GM12878 (cell line): Measurements from ENCODE around the gene TMC4. TPM values are rescaled to one million over a fixed set of nuclear protein-coding genes. Genes with fewer than 3 reads are reported as not detected.

ENCODE experiments used
- ATF7 ChIP-seq: fragments of 450-650 bp; IDR thresholded peaks from 2 replicates; pipeline ENCODE4 v1.6.1; 2016; ENCODE audit warnings: low read depth, mild to moderate bottlenecking
- DPF2 ChIP-seq: fragments of 450-650 bp; IDR thresholded peaks from 2 replicates; pipeline ENCODE4 v1.6.1; 2017; ENCODE audit warnings: mild to moderate bottlenecking
- EP300 ChIP-seq, 2 experiments: fragments of 150-350 bp in 1 of 2; IDR thresholded peaks; 2 replicates each; pipeline ENCODE4 v1.6.1; 2011 to 2012; ENCODE audit warnings: low read depth in 2 of 2, low read length in 2 of 2, borderline replicate concordance in 1 of 2, improper control_type of control experiment in 1 of 2, inconsistent platforms in 1 of 2; ENCODE audit not compliant: control insufficient read depth in 1 of 2
- ETV6 ChIP-seq, 2 experiments: fragments of 450-650 bp in 1 of 2; IDR thresholded peaks in 1 of 2; conservative IDR thresholded peaks in 1 of 2; 2 replicates each; pipeline ENCODE4 v1.6.1; 2014; ENCODE audit warnings: antibody characterized with exemption in 1 of 2, borderline replicate concordance in 1 of 2, low read depth in 1 of 2, mild to moderate bottlenecking in 1 of 2, moderate library complexity in 1 of 2
- FOXM1 ChIP-seq: IDR thresholded peaks from 2 replicates; pipeline ENCODE4 v1.6.1; 2012; ENCODE audit warnings: low read depth, mild to moderate bottlenecking, inconsistent platforms, low read length, moderate library complexity
- MYB ChIP-seq: fragments of 150-350 bp; IDR thresholded peaks from 2 replicates; pipeline ENCODE4 v1.6.1; 2014; ENCODE audit warnings: mild to moderate bottlenecking, low read depth, low read length, borderline replicate concordance
- RBBP5 ChIP-seq: fragments of 200-600 bp; sonication (generic); conservative IDR thresholded peaks from 2 replicates; pipeline ENCODE4 v1.6.1; 2016
- RUNX3 ChIP-seq: IDR thresholded peaks from 2 replicates; pipeline ENCODE4 v1.6.1; 2012; ENCODE audit warnings: low read length, inconsistent platforms
- SIN3A ChIP-seq: IDR thresholded peaks from 2 replicates; pipeline ENCODE4 v1.6.1; 2012; ENCODE audit warnings: low read depth, low read length, improper control_type of control experiment
- SMAD5 ChIP-seq: IDR thresholded peaks from 2 replicates; pipeline ENCODE4 v1.6.1; 2016; ENCODE audit warnings: antibody characterized with exemption, low read depth
- SP1 ChIP-seq: IDR thresholded peaks from one replicate; pipeline ENCODE4 v1.6.1; 2011; ENCODE audit warnings: low read depth, low read length
- TAF1 ChIP-seq: IDR thresholded peaks from 2 replicates; pipeline ENCODE4 v1.6.1; 2011; ENCODE audit warnings: mild to moderate bottlenecking, low read depth, low read length, borderline replicate concordance
- YY1 ChIP-seq: IDR thresholded peaks from 2 replicates; pipeline ENCODE4 v1.6.1; 2011; ENCODE audit warnings: low read depth, mild to moderate bottlenecking, low read length
- ZNF217 ChIP-seq: fragments of 450-650 bp; IDR thresholded peaks from 2 replicates; pipeline ENCODE4 v1.6.1; 2017; ENCODE audit warnings: antibody characterized with exemption, mild to moderate bottlenecking
- ZSCAN29 ChIP-seq: fragments of 450-650 bp; IDR thresholded peaks from 2 replicates; pipeline ENCODE4 v1.6.1; 2017; ENCODE audit warnings: mild to moderate bottlenecking, moderate library complexity
- ZZZ3 ChIP-seq: IDR thresholded peaks from 2 replicates; pipeline ENCODE4 v1.6.1; 2011; ENCODE audit warnings: low read depth; ENCODE audit not compliant: control insufficient read depth, insufficient read length
- polyA plus RNA-seq, 11 experiments: library from polyadenylated mRNA; depleted of rRNA in 4 of 11; unstranded in 6 of 11; stranded (reverse) in 5 of 11; fragments of >200 nt; fragmentation: Nextera tagmentation in 4 of 11; fragmentation: Illumina TruSeq in 1 of 11; extraction: Ambion mirVana in 4 of 11; extraction: Trizol in 1 of 11; gene quantifications; 1 replicate in 1 of 11; 2 replicates in 10 of 11; pipeline versions ENCODE4 v1.2.1 to v1.2.3, GENCODE V29; 2011 to 2016; ENCODE audit warnings: inconsistent platforms in 2 of 11, missing spikeins in 2 of 11, low read depth in 1 of 11
- total RNA-seq, 4 experiments: library from RNA; depleted of rRNA in 3 of 4; stranded (reverse); fragments of >200 nt in 3 of 4; fragmentation: Illumina TruSeq in 1 of 4; extraction: Trizol in 1 of 4; gene quantifications; 2 replicates each; pipeline versions ENCODE4 v1.2.1 to v1.2.3, GENCODE V29; 2013 to 2021
- TF ChIP-seq, protein P1 (sequence below): IDR thresholded peaks from 2 replicates; pipeline ENCODE4 v1.6.1; 2012; ENCODE audit warnings: low read depth, low read length, improper control_type of control experiment
- TF ChIP-seq, protein P2 (sequence below): fragments of 450-650 bp; IDR thresholded peaks from 2 replicates; pipeline ENCODE4 v1.6.1; 2018; ENCODE audit warnings: borderline replicate concordance, mild to moderate bottlenecking; ENCODE audit not compliant: partially characterized antibody
- TF ChIP-seq, protein P3 (sequence below): fragments of 450-650 bp; IDR thresholded peaks from 2 replicates; pipeline ENCODE4 v1.6.1; 2018; ENCODE audit warnings: mild to moderate bottlenecking, low read depth, moderate library complexity; ENCODE audit not compliant: partially characterized antibody
- TF ChIP-seq, protein P4 (sequence below): fragments of 150-350 bp; IDR thresholded peaks from 2 replicates; pipeline ENCODE4 v1.6.1; 2014; ENCODE audit warnings: mild to moderate bottlenecking, low read depth, low read length

The TMC4 gene
- total and polyA plus RNA-seq, 10 of the 15 experiments (the other 5 are each of a cell fraction or from before 2014, with no cell fraction given), result 0.33 to 0.83 (median 0.74) TPM; not detected in 7

DNA sequence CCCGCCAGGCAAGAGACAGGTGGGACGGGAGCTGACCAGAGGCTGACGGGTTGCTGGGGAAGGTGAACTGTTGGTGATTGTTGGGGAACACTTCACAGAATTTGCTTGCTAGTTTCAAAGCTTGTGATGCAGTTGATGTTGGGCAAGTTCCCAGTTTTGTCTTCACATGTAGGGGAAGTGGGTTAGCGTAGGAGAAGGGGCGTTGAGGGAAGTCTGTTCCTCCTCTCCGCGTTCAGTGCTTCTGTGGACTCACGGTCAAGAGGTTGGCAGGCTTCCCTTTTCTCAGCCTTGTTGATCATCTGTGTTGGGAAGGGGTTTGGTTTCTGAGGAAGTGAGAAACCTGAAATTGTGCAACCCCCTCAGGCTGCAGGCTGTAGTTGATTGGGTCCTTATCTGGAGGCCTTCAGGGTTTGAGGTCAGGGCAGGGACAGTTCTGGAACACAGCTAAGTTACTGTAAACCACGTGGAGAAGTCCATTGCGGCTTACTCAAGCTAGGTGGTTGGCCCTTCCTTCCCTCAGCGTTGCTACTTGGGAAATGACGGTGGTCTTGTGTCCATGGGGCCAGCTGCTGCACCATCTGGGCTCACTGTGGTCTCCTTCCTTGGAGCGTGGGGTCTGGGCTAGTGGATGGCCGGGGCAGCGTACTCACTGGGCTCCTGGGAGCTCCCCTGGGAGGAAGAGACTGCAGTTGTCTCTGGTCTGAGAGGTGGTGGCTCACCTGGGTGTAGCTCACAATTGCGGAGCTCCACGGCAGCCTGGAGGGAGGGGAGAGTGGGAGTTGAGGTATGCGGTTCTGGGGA is 35.2 kb upstream of the TMC4 start (continued):
- TF ChIP-seq ZSCAN29, result no peak
- TF ChIP-seq RUNX3, result peak; percentile 93
- TF ChIP-seq ATF7, result peak; percentile 50; the same call in 1 of the 2 replicates
- peak; percentile 29; the same call in 1 of the 2 replicates for TF ChIP-seq SIN3A
- TF ChIP-seq DPF2, result peak; percentile 78
- TF ChIP-seq ETV6 (conservative IDR thresholded peaks at IDR 0.05 in 1 of 2, IDR thresholded peaks at IDR 0.05 in 1 of 2; ENCODE audit: borderline replicate concordance in 1 of 2, low read depth in 1 of 2), result peak in 1 of 2 experiments; percentile 64; a peak in 2 of 4 replicates
- TF ChIP-seq, protein P1, sequence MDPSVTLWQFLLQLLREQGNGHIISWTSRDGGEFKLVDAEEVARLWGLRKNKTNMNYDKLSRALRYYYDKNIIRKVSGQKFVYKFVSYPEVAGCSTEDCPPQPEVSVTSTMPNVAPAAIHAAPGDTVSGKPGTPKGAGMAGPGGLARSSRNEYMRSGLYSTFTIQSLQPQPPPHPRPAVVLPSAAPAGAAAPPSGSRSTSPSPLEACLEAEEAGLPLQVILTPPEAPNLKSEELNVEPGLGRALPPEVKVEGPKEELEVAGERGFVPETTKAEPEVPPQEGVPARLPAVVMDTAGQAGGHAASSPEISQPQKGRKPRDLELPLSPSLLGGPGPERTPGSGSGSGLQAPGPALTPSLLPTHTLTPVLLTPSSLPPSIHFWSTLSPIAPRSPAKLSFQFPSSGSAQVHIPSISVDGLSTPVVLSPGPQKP, result no peak
- no peak for TF ChIP-seq ZZZ3
- peak; percentile 78 for TF ChIP-seq FOXM1
- TF ChIP-seq, protein P2, sequence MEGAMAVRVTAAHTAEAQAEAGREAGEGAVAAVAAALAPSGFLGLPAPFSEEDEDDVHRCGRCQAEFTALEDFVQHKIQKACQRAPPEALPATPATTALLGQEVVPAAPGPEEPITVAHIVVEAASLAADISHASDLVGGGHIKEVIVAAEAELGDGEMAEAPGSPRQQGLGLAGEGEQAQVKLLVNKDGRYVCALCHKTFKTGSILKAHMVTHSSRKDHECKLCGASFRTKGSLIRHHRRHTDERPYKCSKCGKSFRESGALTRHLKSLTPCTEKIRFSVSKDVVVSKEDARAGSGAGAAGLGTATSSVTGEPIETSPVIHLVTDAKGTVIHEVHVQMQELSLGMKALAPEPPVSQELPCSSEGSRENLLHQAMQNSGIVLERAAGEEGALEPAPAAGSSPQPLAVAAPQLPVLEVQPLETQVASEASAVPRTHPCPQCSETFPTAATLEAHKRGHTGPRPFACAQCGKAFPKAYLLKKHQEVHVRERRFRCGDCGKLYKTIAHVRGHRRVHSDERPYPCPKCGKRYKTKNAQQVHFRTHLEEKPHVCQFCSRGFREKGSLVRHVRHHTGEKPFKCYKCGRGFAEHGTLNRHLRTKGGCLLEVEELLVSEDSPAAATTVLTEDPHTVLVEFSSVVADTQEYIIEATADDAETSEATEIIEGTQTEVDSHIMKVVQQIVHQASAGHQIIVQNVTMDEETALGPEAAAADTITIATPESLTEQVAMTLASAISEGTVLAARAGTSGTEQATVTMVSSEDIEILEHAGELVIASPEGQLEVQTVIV, result no peak
- peak; percentile 28 for TF ChIP-seq SP1
- no peak for TF ChIP-seq ZNF217
- TF ChIP-seq YY1, result no peak
- no peak for TF ChIP-seq RBBP5
- TF ChIP-seq SMAD5, result peak; percentile 67; the same call in 1 of the 2 replicates
- TF ChIP-seq, protein P3, sequence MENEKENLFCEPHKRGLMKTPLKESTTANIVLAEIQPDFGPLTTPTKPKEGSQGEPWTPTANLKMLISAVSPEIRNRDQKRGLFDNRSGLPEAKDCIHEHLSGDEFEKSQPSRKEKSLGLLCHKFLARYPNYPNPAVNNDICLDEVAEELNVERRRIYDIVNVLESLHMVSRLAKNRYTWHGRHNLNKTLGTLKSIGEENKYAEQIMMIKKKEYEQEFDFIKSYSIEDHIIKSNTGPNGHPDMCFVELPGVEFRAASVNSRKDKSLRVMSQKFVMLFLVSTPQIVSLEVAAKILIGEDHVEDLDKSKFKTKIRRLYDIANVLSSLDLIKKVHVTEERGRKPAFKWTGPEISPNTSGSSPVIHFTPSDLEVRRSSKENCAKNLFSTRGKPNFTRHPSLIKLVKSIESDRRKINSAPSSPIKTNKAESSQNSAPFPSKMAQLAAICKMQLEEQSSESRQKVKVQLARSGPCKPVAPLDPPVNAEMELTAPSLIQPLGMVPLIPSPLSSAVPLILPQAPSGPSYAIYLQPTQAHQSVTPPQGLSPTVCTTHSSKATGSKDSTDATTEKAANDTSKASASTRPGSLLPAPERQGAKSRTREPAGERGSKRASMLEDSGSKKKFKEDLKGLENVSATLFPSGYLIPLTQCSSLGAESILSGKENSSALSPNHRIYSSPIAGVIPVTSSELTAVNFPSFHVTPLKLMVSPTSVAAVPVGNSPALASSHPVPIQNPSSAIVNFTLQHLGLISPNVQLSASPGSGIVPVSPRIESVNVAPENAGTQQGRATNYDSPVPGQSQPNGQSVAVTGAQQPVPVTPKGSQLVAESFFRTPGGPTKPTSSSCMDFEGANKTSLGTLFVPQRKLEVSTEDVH, result no peak
- TF ChIP-seq, protein P4, sequence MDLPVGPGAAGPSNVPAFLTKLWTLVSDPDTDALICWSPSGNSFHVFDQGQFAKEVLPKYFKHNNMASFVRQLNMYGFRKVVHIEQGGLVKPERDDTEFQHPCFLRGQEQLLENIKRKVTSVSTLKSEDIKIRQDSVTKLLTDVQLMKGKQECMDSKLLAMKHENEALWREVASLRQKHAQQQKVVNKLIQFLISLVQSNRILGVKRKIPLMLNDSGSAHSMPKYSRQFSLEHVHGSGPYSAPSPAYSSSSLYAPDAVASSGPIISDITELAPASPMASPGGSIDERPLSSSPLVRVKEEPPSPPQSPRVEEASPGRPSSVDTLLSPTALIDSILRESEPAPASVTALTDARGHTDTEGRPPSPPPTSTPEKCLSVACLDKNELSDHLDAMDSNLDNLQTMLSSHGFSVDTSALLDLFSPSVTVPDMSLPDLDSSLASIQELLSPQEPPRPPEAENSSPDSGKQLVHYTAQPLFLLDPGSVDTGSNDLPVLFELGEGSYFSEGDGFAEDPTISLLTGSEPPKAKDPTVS, result no peak
- TF ChIP-seq EP300 (IDR thresholded peaks at IDR 0.05; ENCODE audit: borderline replicate concordance in 1 of 2, control insufficient read depth in 1 of 2, low read depth in 2 of 2, low read length in 2 of 2), result no peak
- TF ChIP-seq TAF1, result no peak
- TF ChIP-seq MYB, result no peak
